Ovary (tissue), 3 donors: ENCODE data around the gene AAK1.

ENCODE experiments used
- POLR2A ChIP-seq: fragments of 450-650 bp; IDR thresholded peaks from one replicate; pipeline ENCODE4 v1.6.1; 2017; ENCODE audit warnings: antibody characterized with exemption, mild to moderate bottlenecking, moderate library complexity
- TF ChIP-seq, protein P1 (sequence below), 3 donors: fragments of 450-650 bp in 2 of 3; fragments of 200-600 bp in 1 of 3; IDR thresholded peaks; one replicate each; pipeline versions ENCODE4 v1.5.1 to v1.8.0; 2016 to 2022; ENCODE audit warnings: antibody characterized with exemption in 3 of 3, mild to moderate bottlenecking in 1 of 3
- donor health status: DM: no; HTN: no; CAD: no.

DNA sequence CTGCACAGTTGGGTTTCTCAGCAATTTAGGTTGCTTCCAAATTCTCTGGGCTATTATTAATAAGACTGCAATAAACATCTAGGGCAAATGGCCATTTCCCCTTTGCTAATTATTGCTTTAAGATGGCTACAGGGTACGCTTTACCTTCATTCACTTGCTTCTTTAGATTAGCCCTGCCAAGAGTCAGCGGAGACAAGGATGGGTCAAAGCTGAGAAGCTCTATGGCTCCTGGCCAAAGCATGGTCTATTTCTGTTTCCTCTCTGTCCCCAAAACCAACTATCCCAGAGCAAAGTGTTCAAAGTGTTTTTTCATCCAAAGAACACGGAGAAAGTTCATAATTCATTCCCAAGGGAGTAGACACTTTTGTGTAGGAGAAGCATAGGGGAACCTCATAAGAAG lies 131.1 kb downstream of the AAK1 start:
- TF ChIP-seq, protein P1, sequence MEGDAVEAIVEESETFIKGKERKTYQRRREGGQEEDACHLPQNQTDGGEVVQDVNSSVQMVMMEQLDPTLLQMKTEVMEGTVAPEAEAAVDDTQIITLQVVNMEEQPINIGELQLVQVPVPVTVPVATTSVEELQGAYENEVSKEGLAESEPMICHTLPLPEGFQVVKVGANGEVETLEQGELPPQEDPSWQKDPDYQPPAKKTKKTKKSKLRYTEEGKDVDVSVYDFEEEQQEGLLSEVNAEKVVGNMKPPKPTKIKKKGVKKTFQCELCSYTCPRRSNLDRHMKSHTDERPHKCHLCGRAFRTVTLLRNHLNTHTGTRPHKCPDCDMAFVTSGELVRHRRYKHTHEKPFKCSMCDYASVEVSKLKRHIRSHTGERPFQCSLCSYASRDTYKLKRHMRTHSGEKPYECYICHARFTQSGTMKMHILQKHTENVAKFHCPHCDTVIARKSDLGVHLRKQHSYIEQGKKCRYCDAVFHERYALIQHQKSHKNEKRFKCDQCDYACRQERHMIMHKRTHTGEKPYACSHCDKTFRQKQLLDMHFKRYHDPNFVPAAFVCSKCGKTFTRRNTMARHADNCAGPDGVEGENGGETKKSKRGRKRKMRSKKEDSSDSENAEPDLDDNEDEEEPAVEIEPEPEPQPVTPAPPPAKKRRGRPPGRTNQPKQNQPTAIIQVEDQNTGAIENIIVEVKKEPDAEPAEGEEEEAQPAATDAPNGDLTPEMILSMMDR (IDR thresholded peaks at IDR 0.05): no peak
- no peak for TF ChIP-seq POLR2A
